Thyroid gland (tissue), 4 donors: Measurements from ENCODE around the gene OVOL3. TPM values are rescaled to one million over a fixed set of nuclear protein-coding genes. Genes with fewer than 3 reads are reported as not detected.

Source experiments
- DNase-seq, 2 donors: peaks; one replicate each; pipeline ENCODE4 v3.0.0-alpha.2; 2019
- H3K27ac ChIP-seq, 3 donors: fragments of 200-600 bp; sonication (generic); 1 replicate in 2 of 3; 2 replicates in 1 of 3; pipeline ENCODE4 v1.5.1; 2016 to 2019; ENCODE audit warnings: mild to moderate bottlenecking in 1 of 3, moderate library complexity in 1 of 3
- H3K27me3 ChIP-seq: fragments of 200-600 bp; sonication (generic); one replicate; pipeline ENCODE4 v1.5.1; 2019
- H3K36me3 ChIP-seq, 2 donors: fragments of 200-600 bp; sonication (generic); one replicate each; pipeline ENCODE4 v1.5.1; 2016 to 2019
- H3K4me1 ChIP-seq, 2 donors: fragments of 200-600 bp; sonication (generic); one replicate each; pipeline ENCODE4 v1.5.1; 2017 to 2019
- H3K4me3 ChIP-seq, 3 donors: fragments of 200-600 bp; sonication (generic); replicated peaks in 1 of 3; 1 replicate in 2 of 3; 2 replicates in 1 of 3; pipeline ENCODE4 v1.5.1; 2016; ENCODE audit warnings: mild to moderate bottlenecking in 1 of 3
- H3K9me3 ChIP-seq: fragments of 200-600 bp; sonication (generic); one replicate; pipeline ENCODE4 v1.5.1; 2017
- CTCF ChIP-seq, 6 experiments: fragments of 200-600 bp in 3 of 6; fragments of 450-650 bp in 3 of 6; sonication (generic) in 3 of 6; IDR thresholded peaks; one replicate each; pipeline ENCODE4 v1.5.1; 2016 to 2019; ENCODE audit warnings: antibody characterized with exemption in 6 of 6, mild to moderate bottlenecking in 2 of 6, inconsistent platforms in 1 of 6, moderate library complexity in 1 of 6
- POLR2A ChIP-seq, 2 donors: fragments of 450-650 bp; IDR thresholded peaks; one replicate each; pipeline ENCODE4 v1.6.1; 2017; ENCODE audit warnings: antibody characterized with exemption in 2 of 2, mild to moderate bottlenecking in 2 of 2, moderate library complexity in 1 of 2
- WGBS, 2 donors: methylation state at CpG; one replicate each; pipeline ENCODE4 v1.1.5; 2017; 5-methylcytosine and 5-hydroxymethylcytosine counted together
- intact Hi-C: fragments of 100-400 bp; cut with DNase I; formaldehyde crosslinking; loops from one replicate; pipeline ENCODE4 v1.15.1; 2023
- total RNA-seq, 4 donors: library from RNA; depleted of rRNA; stranded (reverse); fragments of >200 nt; gene quantifications; one replicate each; pipeline ENCODE4 v1.2.3, GENCODE V29; 2016

The OVOL3 gene
- total RNA-seq, 4 donors from 2014 or later, result not detected

GRCh38 chr19:36152352-36153091, 41.6 kb downstream of the OVOL3 start, which contains the start of gene COX7A1:
Gene COX7A1, minus strand, starts transcription at chr19:36152447. Its CDS starts 40 bp downstream, at chr19:36152407.
- no peaks in the 10 kb centered on the region for H3K9me3 ChIP-seq
- no peaks in the 10 kb centered on the region for H3K27me3 ChIP-seq
- peak within 1 kb of the TSS; percentile 93 to 94 (median 94) for H3K27ac ChIP-seq
- TF ChIP-seq CTCF (IDR thresholded peaks at IDR 0.05) (no peak), POLR2A (IDR thresholded peaks at IDR 0.05) (peak in 1 of 2 donors; percentile 46)
- H3K4me3 ChIP-seq, result peak within 1 kb of the TSS in 2 of 3 donors; percentile 57 to 59
- H3K36me3 ChIP-seq, result peaks cover 7 to 31% of the 10 kb centered on the region in 2 donors
- WGBS, 2 donors, result 47 to 51% methylated on average over 24 to 28 of the region's 40 CpGs
- peaks cover 0 to 15% of the 10 kb centered on the region in 2 donors for H3K4me1 ChIP-seq
- peak; percentile 65 to 68 for DNase-seq
- intact Hi-C loops, result no loop called here

GRCh38 chr19:36153126-36153525, 42.2 kb downstream of the OVOL3 start:
- Histone ChIP-seq H3K9me3 (no peaks in the 10 kb centered on the region), H3K27ac (peak overlapping the region; percentile 93 to 94 (median 94)), H3K27me3 (no peaks in the 10 kb centered on the region), H3K4me3 (no peak overlapping the region), H3K4me1 (peaks cover 0 to 15% of the 10 kb centered on the region in 2 donors), H3K36me3 (peaks cover 7 to 25% of the 10 kb centered on the region in 2 donors)
- TF ChIP-seq CTCF (IDR thresholded peaks at IDR 0.05), result no peak
- TF ChIP-seq POLR2A (IDR thresholded peaks at IDR 0.05), result no peak
- intact Hi-C loops, result no loop called here
- WGBS, 2 donors, result 95 to 97% methylated on average over 10 of the region's 10 CpGs
- DNase-seq, result no peak

- no peaks in the 10 kb centered on the region for H3K4me1 ChIP-seq
Observed at GRCh38 chr19:36160821-36161596, 50.1 kb downstream of the OVOL3 start.

More at GRCh38 chr19:36160821-36161596, 50.1 kb downstream of the OVOL3 start:
- intact Hi-C loops, result no loop called here
- Histone ChIP-seq H3K27me3 (no peaks in the 10 kb centered on the region), H3K36me3 (no peaks in the 10 kb centered on the region), H3K4me3 (no peak overlapping the region), H3K9me3 (no peaks in the 10 kb centered on the region), H3K27ac (no peak overlapping the region)
- no peak for DNase-seq
- 92 to 97% methylated on average over 7 of the region's 7 CpGs for WGBS, 2 donors
- TF ChIP-seq CTCF (IDR thresholded peaks at IDR 0.05), result no peak
- TF ChIP-seq POLR2A (IDR thresholded peaks at IDR 0.05), result no peak

Other genes starting within 250 kb of the OVOL3 start
- 1 to 10 TPM in 2 of 4 donors, under 1 TPM in 2; 0.67 to 5.3 (median 2.8) TPM for gene APLP1, start 242.6 kb upstream of the OVOL3 start, total RNA-seq
- 10 to 100 TPM in 3 of 4 donors, 1 to 10 TPM in 1; 7.0 to 56.7 (median 16.9) TPM for gene NFKBID, start 210.6 kb upstream of the OVOL3 start, total RNA-seq
- 1 to 10 TPM in 2 of 4 donors, not detected in 2; 1.4 to 4.4 TPM for gene HCST, start 208.6 kb upstream of the OVOL3 start, total RNA-seq
- gene TYROBP, start 202.8 kb upstream of the OVOL3 start, total RNA-seq, result 10 to 100 TPM; 10.1 to 80.4 (median 27.5) TPM
- gene LRFN3, start 174.8 kb upstream of the OVOL3 start, total RNA-seq, result 10 to 100 TPM in 3 of 4 donors, 1 to 10 TPM in 1; 7.1 to 15.5 (median 11.1) TPM
- gene SDHAF1, start 116.0 kb upstream of the OVOL3 start, total RNA-seq, result 10 to 100 TPM; 51.4 to 96.8 (median 66.7) TPM
- 10 to 100 TPM in 3 of 4 donors, 1 to 10 TPM in 1; 9.7 to 15.4 (median 12.6) TPM for gene SYNE4, start 102.3 kb upstream of the OVOL3 start, total RNA-seq
- gene ALKBH6, start 96.9 kb upstream of the OVOL3 start, total RNA-seq, result 10 to 100 TPM; 15.4 to 60.9 (median 32.0) TPM
- gene CLIP3, start 78.3 kb upstream of the OVOL3 start, total RNA-seq, result 1 to 10 TPM; 1.9 to 3.8 (median 2.9) TPM
- 10 to 100 TPM in 2 of 4 donors, 1 to 10 TPM in 2; 5.0 to 14.2 (median 10.1) TPM for gene THAP8, start 56.9 kb upstream of the OVOL3 start, total RNA-seq
- 1 to 10 TPM in 1 of 4 donors, under 1 TPM in 3; 0.78 to 1.8 (median 0.84) TPM for gene WDR62, start 56.2 kb upstream of the OVOL3 start, total RNA-seq
- gene POLR2I, start 3.7 kb downstream of the OVOL3 start, total RNA-seq, result 100 to 1,000 TPM in 1 of 4 donors, 10 to 100 TPM in 3; 53.7 to 101 (median 76.9) TPM
- gene TBCB, start 4.3 kb downstream of the OVOL3 start, total RNA-seq, result 100 to 1,000 TPM in 2 of 4 donors, 10 to 100 TPM in 2; 57.2 to 143 (median 104) TPM
- gene CAPNS1, start 28.9 kb downstream of the OVOL3 start, total RNA-seq, result 100 to 1,000 TPM; 153 to 179 (median 166) TPM
- 10 to 100 TPM in 3 of 4 donors, 1 to 10 TPM in 1; 8.0 to 36.7 (median 21.2) TPM for gene COX7A1, start 41.3 kb downstream of the OVOL3 start, total RNA-seq
- gene ZNF565, start 103.5 kb downstream of the OVOL3 start, total RNA-seq, result 10 to 100 TPM in 1 of 4 donors, 1 to 10 TPM in 3; 7.2 to 13.1 (median 7.4) TPM
- 100 to 1,000 TPM in 1 of 4 donors, 10 to 100 TPM in 3; 69.6 to 127 (median 79.7) TPM for gene ZNF146, start 104.0 kb downstream of the OVOL3 start, total RNA-seq